Glutamatergic neuron (in vitro differentiated cells): Measurements from ENCODE around the gene UBE2E2. TPM values are rescaled to one million over a fixed set of nuclear protein-coding genes. Genes with fewer than 3 reads are reported as not detected.

Source experiments
- DNase-seq: peaks from one replicate; pipeline ENCODE4 v3.0.0; 2022
- H3K27ac Mint-ChIP-seq: one replicate; pipeline ENCODE4 v1.8.0; 2020; ENCODE audit warnings: mild to moderate bottlenecking, mixed read lengths, inconsistent platforms; ENCODE audit not compliant: unreplicated experiment
- H3K27me3 Mint-ChIP-seq: one replicate; pipeline ENCODE4 v1.8.0; 2020; ENCODE audit warnings: mild to moderate bottlenecking, moderate library complexity, mixed read lengths, inconsistent platforms; ENCODE audit not compliant: unreplicated experiment
- H3K36me3 Mint-ChIP-seq: one replicate; pipeline ENCODE4 v1.8.0; 2020; ENCODE audit warnings: mild to moderate bottlenecking, mixed read lengths, inconsistent platforms; ENCODE audit not compliant: unreplicated experiment
- H3K4me1 Mint-ChIP-seq: one replicate; pipeline ENCODE4 v1.8.0; 2020; ENCODE audit warnings: mild to moderate bottlenecking, low read depth, mixed read lengths, inconsistent platforms; ENCODE audit not compliant: unreplicated experiment
- H3K4me3 Mint-ChIP-seq: one replicate; pipeline ENCODE4 v1.8.0; 2020; ENCODE audit warnings: mild to moderate bottlenecking, mixed read lengths, inconsistent platforms; ENCODE audit not compliant: unreplicated experiment
- H3K9me3 Mint-ChIP-seq: one replicate; pipeline ENCODE4 v1.8.0; 2020; ENCODE audit warnings: mild to moderate bottlenecking, moderate library complexity, mixed read lengths, inconsistent platforms; ENCODE audit not compliant: unreplicated experiment
- CTCF ChIP-seq: fragments of 200-600 bp; sonication (generic); IDR thresholded peaks from one replicate; pipeline ENCODE4 v1.5.0; 2021; ENCODE audit not compliant: partially characterized antibody, unreplicated experiment
- total RNA-seq: library from RNA; stranded (reverse); fragmentation: NEBNext Ultra II Directional; extraction: Animal tissue kit (Norgen Biotek cat#: 25700); gene quantifications from one replicate; pipeline ENCODE4 v1.2.1, GENCODE V29; 2021; ENCODE audit not compliant: unreplicated experiment

Gene UBE2E2
- total RNA-seq, 1 donor from 2014 or later = 40.6 TPM

- Mint-ChIP-seq H3K4me3 (no peak overlapping the region), H3K9me3 (no peaks in the 10 kb centered on the region), H3K27ac (no peak overlapping the region), H3K36me3 (no peaks in the 10 kb centered on the region), H3K27me3 (no peaks in the 10 kb centered on the region), H3K4me1 (no peaks in the 10 kb centered on the region)
- DNase-seq = no peak
- TF ChIP-seq CTCF = no peak
Measured at GRCh38 chr3:23450806-23451205, 247.7 kb downstream of the UBE2E2 start.

GRCh38 chr3:23452408-23452807 is 249.3 kb downstream of the UBE2E2 start:
- H3K36me3 Mint-ChIP-seq = no peaks in the 10 kb centered on the region
- TF ChIP-seq CTCF = no peak
- no peaks in the 10 kb centered on the region for H3K27me3 Mint-ChIP-seq
- H3K27ac Mint-ChIP-seq = no peak overlapping the region
- no peak overlapping the region for H3K4me3 Mint-ChIP-seq
- no peaks in the 10 kb centered on the region for H3K4me1 Mint-ChIP-seq
- no peaks in the 10 kb centered on the region for H3K9me3 Mint-ChIP-seq
- no peak for DNase-seq

GRCh38 chr3:23455084-23455483 is 252.0 kb downstream of the UBE2E2 start:
- H3K4me1 Mint-ChIP-seq = no peaks in the 10 kb centered on the region
- peaks cover 2% of the 10 kb centered on the region for H3K27me3 Mint-ChIP-seq
- no peak overlapping the region for H3K4me3 Mint-ChIP-seq
- TF ChIP-seq CTCF = no peak
- no peaks in the 10 kb centered on the region for H3K9me3 Mint-ChIP-seq
- no peaks in the 10 kb centered on the region for H3K36me3 Mint-ChIP-seq
- DNase-seq = no peak
- no peak overlapping the region for H3K27ac Mint-ChIP-seq

- no peaks in the 10 kb centered on the region for H3K36me3 Mint-ChIP-seq
- H3K4me3 Mint-ChIP-seq = no peak overlapping the region
- H3K27ac Mint-ChIP-seq = no peak overlapping the region
- no peaks in the 10 kb centered on the region for H3K9me3 Mint-ChIP-seq
- H3K4me1 Mint-ChIP-seq = no peaks in the 10 kb centered on the region
- DNase-seq = no peak
- H3K27me3 Mint-ChIP-seq = peaks cover 2% of the 10 kb centered on the region
- TF ChIP-seq CTCF = no peak
Measured at GRCh38 chr3:23455775-23456174, 252.6 kb downstream of the UBE2E2 start.

GRCh38 chr3:23457697-23458096 is 254.6 kb downstream of the UBE2E2 start:
- Mint-ChIP-seq H3K4me3 (no peak overlapping the region), H3K27ac (no peak overlapping the region), H3K9me3 (no peaks in the 10 kb centered on the region), H3K27me3 (peaks cover 2% of the 10 kb centered on the region), H3K36me3 (no peaks in the 10 kb centered on the region), H3K4me1 (no peaks in the 10 kb centered on the region)
- TF ChIP-seq CTCF = no peak
- DNase-seq = no peak
